GM10266 (cell line): ENCODE results near the gene RASGRF1.
A peak's percentile ranks its signal among the peaks of the same experiment; 100 is the strongest.

ENCODE experiments used
- DNase-seq: peaks from one replicate; pipeline ENCODE4 v3.0.0; 2012; ENCODE audit errors: extremely low spot score
- TF ChIP-seq, protein P1 (sequence below): IDR thresholded peaks from 2 replicates; pipeline ENCODE4 v1.5.1; 2012; ENCODE audit warnings: mild to moderate bottlenecking, low read depth; ENCODE audit not compliant: control insufficient read depth, insufficient read depth; ENCODE audit errors: missing control alignments

The RASGRF1 gene

DNA sequence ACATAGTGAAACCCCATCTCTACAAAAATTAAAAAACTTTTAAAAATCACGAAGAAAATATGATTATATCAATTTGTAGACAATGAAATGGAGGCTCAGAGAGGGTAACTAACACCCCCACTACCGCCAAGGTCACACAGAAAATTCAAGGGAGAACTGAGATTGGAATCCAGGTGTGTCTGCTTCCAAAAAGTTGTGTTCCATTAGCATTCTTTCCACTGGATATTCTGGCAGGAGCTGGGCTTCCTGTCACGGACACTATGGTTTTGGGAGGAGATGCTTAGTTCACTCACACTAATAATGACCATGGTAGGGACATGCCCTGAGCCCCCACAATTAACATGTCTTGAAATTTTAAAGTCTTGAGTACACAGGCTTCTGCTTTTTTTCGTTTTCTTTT is 174.5 kb downstream of the RASGRF1 start:
- DNase-seq, result no peak
- TF ChIP-seq, protein P1, sequence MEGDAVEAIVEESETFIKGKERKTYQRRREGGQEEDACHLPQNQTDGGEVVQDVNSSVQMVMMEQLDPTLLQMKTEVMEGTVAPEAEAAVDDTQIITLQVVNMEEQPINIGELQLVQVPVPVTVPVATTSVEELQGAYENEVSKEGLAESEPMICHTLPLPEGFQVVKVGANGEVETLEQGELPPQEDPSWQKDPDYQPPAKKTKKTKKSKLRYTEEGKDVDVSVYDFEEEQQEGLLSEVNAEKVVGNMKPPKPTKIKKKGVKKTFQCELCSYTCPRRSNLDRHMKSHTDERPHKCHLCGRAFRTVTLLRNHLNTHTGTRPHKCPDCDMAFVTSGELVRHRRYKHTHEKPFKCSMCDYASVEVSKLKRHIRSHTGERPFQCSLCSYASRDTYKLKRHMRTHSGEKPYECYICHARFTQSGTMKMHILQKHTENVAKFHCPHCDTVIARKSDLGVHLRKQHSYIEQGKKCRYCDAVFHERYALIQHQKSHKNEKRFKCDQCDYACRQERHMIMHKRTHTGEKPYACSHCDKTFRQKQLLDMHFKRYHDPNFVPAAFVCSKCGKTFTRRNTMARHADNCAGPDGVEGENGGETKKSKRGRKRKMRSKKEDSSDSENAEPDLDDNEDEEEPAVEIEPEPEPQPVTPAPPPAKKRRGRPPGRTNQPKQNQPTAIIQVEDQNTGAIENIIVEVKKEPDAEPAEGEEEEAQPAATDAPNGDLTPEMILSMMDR, result no peak

DNA sequence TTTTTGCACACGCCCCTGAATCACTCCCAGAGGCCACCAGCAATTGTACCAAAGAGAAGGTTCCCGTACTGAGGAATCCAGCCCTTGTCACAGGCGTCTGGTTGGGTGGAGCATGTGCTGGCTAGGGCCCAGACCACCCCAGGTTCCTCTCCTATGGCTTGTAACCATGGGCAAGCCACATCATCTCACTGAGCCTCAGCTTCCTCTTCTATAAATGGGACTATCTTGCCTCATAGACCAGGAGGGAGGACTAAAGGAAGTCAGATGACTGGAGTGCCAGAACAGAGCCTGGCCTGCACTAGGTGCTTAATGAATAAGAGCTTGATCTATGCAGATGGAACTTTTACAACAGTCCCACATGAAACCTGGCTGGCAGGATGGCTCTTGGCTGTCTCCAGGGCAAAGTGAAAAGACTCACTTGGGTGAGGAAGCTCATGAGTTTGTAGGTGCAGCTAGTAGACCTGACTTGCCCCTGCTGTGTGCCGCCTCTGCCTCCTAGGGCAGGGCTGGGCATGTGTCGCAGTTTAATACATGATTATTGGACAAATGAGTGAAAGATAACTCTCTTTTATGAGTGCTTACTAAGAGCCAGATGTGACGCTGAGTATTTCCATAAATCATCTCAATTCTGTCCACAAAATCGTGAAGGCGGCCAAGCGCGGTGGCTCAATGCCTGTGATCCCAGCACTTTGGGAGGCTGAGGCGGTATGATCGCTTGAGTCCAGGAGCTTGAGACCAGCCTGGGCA is 175.1 kb downstream of the RASGRF1 start:
- TF ChIP-seq, protein P1, result no peak
- DNase-seq, result no peak

DNA sequence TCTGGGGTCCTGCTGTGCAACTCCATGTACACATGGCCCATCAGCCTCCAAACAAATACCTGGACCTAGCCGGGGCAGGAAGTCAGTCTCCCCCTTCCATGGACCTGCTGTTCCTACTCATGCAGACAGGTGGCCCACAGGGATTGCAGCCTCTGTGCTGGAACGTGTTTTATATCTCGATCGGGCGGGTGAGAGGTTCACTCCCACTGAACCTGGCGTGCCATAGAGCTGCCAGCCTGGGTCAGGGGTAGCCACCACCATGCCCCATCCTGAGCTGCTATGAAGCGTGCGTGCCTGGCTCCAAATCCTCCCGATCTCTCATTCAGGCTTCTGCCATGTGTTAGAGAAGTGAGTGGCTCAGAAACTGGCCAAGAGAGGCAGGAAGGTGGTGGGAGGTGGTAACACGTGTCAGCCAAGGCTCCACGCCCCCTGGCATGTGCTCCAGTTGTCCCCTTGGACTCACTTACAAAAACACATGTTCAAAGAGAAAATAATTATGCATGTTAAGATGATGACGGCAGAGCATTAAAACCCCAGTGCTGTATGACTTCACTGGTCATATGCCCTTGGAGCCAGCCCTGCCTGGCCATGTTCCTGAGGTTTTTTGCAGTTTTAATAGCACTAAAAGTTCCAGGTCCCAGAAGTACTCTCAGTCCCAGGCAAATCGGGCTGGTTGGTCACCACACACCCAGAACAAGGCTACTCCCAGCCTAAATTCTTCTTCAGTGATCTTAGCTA is 176.4 kb downstream of the RASGRF1 start:
- no peak for DNase-seq

DNA sequence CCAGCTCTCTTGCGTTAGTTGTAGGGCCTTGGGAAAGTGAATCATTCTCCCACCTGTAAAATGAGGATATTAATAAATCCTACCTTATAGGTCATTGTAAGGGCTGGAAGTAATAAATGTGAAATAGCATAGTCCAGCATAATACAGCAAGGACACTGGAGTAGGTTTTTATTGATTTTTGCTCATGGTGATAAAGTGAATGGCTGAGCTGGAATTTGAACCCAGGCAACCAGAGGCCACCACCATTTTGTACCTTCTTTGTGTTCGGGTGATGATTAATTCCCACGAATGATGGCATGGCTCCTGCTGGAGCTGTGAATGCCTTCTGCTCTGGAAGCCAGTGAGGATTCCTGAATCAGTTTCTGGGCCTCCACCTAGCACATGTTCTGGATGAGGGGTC is 177.6 kb downstream of the RASGRF1 start:
- no peak for DNase-seq
- TF ChIP-seq, protein P1, result no peak

More for the DNA sequence above, 176.4 kb downstream of the RASGRF1 start:
- TF ChIP-seq, protein P1, result peak; percentile 20

DNA sequence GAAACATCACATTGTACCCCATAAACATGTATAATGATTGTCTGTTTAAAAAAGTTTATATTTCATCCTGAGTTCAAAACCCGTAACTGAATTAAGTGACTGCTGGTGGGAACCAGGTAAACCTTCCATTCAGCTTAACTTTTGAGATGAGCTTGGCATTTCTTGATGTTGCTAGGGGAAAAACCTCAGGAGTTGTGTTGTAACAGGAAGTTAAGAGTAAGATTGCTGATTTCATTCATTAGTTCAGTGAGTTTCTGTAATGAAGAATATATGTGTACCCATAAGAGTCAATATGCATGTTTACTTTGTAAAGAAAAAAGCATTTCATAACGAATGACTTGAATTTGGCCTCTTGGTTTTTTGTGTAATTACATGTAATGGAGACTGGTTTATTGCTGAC is 178.3 kb downstream of the RASGRF1 start:
- TF ChIP-seq, protein P1, result no peak
- DNase-seq, result no peak

DNA sequence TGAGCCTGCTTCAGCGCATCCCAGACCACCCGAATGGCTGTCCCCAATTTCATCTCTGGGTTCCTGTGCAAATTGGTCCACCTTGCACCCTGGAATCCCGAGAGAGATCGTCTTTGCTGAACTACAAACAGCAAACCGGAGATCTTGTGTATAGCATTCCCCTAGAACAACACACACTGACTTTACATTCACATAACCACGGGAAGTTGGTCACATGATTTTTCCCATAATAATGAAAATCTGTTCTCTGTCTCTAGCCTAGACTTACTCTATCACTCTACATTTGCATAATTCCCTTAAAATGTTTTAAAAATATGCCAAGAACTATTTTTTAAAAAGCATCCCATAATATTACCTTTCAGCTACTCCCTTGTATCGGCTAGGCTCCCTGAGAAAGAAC is 180.3 kb downstream of the RASGRF1 start:
- no peak for DNase-seq
- TF ChIP-seq, protein P1, result no peak
